Measurements from ENCODE around the gene SLC26A11. TPM values are rescaled to one million over a fixed set of nuclear protein-coding genes. Genes with fewer than 3 reads are reported as not detected.

The SLC26A11 gene
- total RNA-seq, 2 experiments from 2014 or later: 1.6 to 1.7 TPM

DNA sequence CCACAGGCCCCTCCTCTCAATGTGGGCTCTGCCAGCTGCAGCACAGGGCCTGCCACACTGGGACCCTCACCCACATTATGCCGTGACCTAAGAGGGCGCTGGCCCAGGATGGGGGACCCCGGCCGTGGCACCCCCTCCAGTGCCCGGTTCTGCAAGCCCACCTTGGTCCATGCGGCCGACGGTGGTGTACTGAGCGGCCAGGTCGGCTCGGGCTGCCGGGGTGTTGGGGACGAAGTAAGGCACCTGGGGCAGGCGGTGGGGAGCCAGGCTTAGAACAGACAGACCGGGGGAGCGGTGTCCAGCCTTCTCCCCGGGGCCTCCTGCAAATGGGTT lies 6.6 kb upstream of the SLC26A11 start:
- no peak for ATAC-seq
- intact Hi-C loops (cut with micrococcal nuclease): no loop called here
- no peaks in the 10 kb centered on the region for H3K27me3 Mint-ChIP-seq

DNA sequence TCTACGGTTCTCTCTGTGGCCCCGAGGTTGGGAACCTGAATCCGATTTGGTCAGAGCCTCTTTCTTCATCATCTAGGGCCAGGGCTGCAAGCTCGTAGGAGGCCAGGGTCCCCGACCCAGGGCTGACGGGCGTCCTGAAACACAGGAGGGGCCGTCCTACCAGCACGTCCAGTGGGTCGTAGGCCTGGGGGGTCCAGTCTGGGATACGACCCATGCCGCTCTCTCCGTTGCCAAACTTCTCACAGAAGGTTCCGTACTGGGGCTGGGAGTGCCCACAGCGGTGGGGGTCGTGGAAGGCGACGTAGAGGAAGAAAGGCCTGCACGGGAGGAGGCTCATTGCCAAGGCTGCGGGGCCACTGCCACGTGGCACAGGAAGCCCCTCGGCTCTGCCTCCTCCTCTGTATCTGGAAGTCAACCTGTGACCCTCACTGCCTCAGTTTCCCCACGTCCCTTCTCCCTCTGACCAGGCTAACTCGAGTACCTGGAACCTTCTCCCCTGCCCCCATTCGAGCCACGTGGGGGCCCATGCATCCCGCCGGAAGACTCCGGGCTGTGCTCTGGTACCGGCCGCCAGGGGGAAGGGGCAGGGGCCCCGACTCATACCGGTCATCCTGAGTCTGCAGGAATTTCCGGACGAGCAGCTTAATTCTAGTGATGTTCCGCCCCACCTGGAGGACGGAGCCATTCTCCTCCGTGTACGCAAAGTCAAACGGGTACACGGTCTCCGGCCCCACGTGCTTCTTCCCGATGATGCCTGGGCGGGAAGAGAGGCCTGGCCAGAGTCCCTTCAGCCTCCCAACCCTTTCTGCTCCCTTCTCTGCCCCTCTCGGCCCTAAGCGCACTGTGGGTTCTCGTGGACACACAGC lies 6.0 kb upstream of the SLC26A11 start:
- H3K27me3 Mint-ChIP-seq: no peaks in the 10 kb centered on the region
- H3K4me1 Mint-ChIP-seq (ENCODE audit: low read depth): peaks cover 19% of the 10 kb centered on the region
- CTCF ChIA-PET: no interaction called here
- ATAC-seq: no peak
- no peak for DNase-seq
- POLR2A ChIA-PET: no interaction called here
- H3K27ac Mint-ChIP-seq: no peak overlapping the region
- H3K36me3 Mint-ChIP-seq (ENCODE audit: low read depth): peaks cover 11% of the 10 kb centered on the region
- H3K4me3 Mint-ChIP-seq: no peak overlapping the region
- no peaks in the 10 kb centered on the region for H3K9me3 Mint-ChIP-seq
- intact Hi-C loops (cut with micrococcal nuclease): no loop called here
- TF ChIP-seq, protein P1, sequence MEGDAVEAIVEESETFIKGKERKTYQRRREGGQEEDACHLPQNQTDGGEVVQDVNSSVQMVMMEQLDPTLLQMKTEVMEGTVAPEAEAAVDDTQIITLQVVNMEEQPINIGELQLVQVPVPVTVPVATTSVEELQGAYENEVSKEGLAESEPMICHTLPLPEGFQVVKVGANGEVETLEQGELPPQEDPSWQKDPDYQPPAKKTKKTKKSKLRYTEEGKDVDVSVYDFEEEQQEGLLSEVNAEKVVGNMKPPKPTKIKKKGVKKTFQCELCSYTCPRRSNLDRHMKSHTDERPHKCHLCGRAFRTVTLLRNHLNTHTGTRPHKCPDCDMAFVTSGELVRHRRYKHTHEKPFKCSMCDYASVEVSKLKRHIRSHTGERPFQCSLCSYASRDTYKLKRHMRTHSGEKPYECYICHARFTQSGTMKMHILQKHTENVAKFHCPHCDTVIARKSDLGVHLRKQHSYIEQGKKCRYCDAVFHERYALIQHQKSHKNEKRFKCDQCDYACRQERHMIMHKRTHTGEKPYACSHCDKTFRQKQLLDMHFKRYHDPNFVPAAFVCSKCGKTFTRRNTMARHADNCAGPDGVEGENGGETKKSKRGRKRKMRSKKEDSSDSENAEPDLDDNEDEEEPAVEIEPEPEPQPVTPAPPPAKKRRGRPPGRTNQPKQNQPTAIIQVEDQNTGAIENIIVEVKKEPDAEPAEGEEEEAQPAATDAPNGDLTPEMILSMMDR (IDR thresholded peaks at IDR 0.05): no peak

More for the DNA sequence above, 6.6 kb upstream of the SLC26A11 start:
- ChIA-PET CTCF (no interaction called here), POLR2A (no interaction called here)
- Mint-ChIP-seq H3K4me1 (ENCODE audit: low read depth) (peaks cover 13% of the 10 kb centered on the region), H3K4me3 (no peak overlapping the region), H3K36me3 (ENCODE audit: low read depth) (peaks cover 11% of the 10 kb centered on the region), H3K27ac (no peak overlapping the region), H3K9me3 (no peaks in the 10 kb centered on the region)
- no peak for DNase-seq
- TF ChIP-seq, protein P1 (IDR thresholded peaks at IDR 0.05): no peak

DNA sequence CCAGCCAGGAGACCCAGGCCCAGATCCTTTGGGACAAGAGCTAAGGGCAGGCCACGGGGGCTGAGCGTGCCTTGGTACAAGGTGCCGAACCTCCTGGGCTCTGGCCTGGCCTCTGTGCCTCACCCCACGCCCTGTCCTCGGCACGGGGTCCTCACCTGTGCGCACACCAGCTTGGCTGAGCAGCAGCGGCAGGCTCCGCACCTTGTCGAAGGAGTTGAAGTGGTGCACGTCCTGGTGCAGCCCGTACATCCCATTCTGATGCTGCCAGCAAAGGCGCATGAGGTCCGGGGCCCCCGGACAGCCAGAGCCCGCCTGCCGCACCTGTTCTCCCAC lies 5.4 kb upstream of the SLC26A11 start:
- POLR2A ChIA-PET: no interaction called here
- DNase-seq (no peak), ATAC-seq (no peak)
- no peaks in the 10 kb centered on the region for H3K9me3 Mint-ChIP-seq
- TF ChIP-seq, protein P1 (IDR thresholded peaks at IDR 0.05): no peak
- H3K27ac Mint-ChIP-seq: no peak overlapping the region
- CTCF ChIA-PET: no interaction called here
- peaks cover 11% of the 10 kb centered on the region for H3K36me3 Mint-ChIP-seq (ENCODE audit: low read depth)
- H3K4me3 Mint-ChIP-seq: no peak overlapping the region
- intact Hi-C loops (cut with micrococcal nuclease): no loop called here
- peaks cover 21% of the 10 kb centered on the region for H3K4me1 Mint-ChIP-seq (ENCODE audit: low read depth)
- H3K27me3 Mint-ChIP-seq: no peaks in the 10 kb centered on the region

DNA sequence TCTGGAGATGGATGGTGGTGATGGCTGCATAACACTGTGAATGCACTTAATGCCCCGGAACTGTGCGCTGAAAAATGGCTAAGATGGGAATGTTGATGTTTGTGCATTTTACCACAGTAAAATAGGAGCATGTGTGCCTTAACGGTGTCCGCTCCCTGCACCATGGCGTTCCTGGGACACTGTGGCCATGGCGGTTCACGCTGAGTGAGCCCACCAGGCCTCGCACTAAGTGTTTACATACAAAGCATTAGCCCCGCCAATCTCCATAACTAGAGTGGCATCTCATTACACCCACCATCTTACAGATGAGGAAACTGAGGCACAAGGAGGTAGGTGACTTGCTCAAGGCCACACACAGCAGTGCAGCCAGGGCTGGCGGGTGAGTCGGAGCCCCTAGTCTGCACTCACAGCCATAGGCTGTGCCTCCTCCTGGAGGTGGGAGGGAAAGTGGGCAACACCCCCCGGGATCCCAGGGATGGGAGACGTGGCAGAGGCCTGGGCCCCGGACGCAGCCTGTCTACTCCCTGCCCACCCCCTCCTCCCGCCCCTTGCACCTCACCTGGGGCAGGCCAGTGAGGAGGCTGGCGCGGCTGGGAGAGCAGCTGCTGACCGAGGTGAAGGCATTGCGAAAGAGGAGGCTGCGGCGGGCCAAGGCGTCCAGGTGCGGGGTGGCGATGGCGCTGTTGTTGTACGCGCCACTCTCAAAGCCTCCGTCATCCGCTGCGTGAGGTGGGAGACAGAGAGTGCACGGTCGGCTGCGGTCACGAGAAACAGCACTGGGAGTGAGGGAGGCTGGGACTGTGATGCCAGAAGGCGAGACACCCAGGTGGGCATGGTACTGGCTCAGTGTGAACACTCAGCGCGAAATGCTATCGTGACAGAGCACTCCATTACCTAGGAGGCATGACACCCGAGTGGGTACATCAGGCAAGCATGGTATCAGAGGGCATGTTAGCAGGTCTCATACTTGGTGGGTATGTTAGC lies 3.5 kb upstream of the SLC26A11 start:
- CTCF ChIA-PET: interaction anchor here (0.9 kb wide), 1 partner anchor 25 kb away, joined by 3 read pairs; no protein-coding TSS in a partner anchor
- TF ChIP-seq, protein P1 (IDR thresholded peaks at IDR 0.05): no peak
- Mint-ChIP-seq H3K4me3 (no peak overlapping the region), H3K9me3 (no peaks in the 10 kb centered on the region), H3K27ac (no peak overlapping the region), H3K36me3 (ENCODE audit: low read depth) (peaks cover 8% of the 10 kb centered on the region), H3K27me3 (no peaks in the 10 kb centered on the region), H3K4me1 (ENCODE audit: low read depth) (peaks cover 24% of the 10 kb centered on the region)
- DNase-seq (no peak), ATAC-seq (no peak)
- POLR2A ChIA-PET: interaction anchor here (0.6 to 3.3 kb wide), 2 partner anchors 47 to 821 kb away, joined by 3 to 11 read pairs; no protein-coding TSS in a partner anchor
- intact Hi-C loops (cut with micrococcal nuclease): no loop called here
